Inferior parietal cortex (tissue), 1 donor: ENCODE measurements around the gene CCDC74A.
"Not testable (repeated sequence)": the region's sequence is repeated elsewhere in the genome, so short reads cannot be mapped to it uniquely, and the experiment has no call there.

Source experiments
- DNase-seq: peaks from one replicate; pipeline ENCODE4 v3.0.0-alpha.2; 2016; ENCODE audit errors: extremely low spot score

CCDC74A gene

DNA sequence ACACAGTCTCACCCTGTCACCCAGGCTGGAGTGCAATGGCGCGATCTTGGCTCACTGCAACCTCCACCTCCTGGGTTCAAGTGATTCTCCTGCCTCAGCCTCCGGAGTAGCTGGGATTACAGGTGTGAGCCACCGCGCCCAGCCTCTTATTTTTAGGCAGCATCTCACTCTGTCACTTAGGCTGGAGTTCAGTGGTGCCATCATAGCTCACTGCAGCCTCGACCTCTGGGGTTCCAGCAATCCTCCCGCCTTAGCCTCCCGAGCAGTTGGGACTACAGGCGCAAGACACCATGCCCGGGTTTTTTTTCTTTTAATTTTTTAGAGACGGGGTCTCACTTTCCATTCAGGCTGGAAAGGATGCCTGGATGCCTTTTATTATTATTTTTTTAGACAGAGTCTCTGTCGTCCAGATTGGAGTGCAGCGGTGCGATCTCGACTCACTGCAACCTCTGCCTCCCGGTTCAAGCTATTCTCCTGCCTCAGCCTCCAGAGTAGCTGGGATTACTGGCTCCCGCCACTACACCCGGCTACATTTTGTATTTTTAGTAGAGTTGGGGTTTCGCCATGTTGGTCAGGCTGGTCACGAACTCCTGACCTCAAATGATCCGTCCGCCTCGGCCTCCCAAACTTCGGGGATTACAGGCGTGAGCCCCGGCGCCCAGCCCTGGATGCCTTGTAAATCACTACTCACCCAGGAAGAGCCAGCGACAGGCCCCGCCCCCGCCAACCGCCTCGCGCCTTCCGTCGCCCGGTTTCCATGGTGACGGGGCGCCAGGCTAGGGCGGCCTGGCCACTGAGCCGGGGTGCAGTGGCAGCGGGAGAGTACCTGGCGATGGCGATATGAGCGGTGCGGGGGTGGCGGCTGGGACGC, at the start of gene CCDC74A:
CCDC74A (plus strand) TSS at position 758 of the 871 bp plus-strand sequence; CDS start at position 841, 83 bp downstream.
- peak; percentile 29 for DNase-seq

- DNase-seq = not testable (repeated sequence)
Measured at GRCh38 chr2:131478074-131478849, 49.4 kb upstream of the CCDC74A start.

DNA sequence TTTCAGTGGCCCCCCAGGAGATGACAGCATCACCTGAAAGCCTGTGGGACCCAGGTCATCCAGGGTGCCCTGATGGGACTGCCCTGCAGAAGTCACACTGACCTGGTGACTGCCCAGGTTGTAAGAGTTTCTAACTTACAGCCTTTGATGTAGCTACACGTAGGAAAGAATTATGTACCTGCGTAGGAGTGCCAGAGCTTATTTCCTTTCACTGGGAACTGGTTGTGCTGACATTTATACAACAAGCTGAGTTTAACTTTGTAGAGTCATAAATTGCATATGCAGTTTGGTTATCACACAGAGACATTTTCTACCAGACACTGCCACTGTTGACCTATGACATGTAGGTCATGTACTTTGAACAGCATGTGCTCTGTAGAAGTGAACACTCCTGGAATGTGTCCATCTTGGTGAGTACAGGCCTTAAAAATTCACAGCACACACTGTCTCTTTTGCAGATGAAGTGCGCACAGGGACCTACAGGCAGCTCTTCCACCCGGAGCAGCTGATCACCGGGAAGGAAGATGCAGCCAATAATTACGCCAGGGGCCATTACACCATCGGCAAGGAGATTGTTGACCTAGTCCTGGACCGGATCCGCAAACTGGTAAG, 48.7 kb upstream of the CCDC74A start:
- not testable (repeated sequence) for DNase-seq

DNA sequence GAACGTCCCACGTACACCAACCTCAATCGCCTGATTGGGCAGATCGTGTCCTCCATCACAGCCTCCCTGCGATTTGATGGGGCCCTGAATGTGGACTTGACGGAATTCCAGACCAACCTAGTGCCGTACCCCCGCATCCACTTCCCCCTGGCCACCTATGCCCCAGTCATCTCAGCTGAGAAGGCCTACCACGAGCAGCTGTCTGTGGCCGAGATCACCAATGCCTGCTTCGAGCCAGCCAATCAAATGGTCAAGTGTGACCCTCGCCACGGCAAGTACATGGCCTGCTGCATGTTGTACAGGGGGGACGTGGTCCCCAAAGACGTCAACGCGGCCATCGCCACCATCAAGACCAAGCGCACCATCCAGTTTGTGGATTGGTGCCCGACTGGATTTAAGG, 47.3 kb upstream of the CCDC74A start:
- not testable (repeated sequence) for DNase-seq

GRCh38 chr2:131482506-131483155, 45.1 kb upstream of the CCDC74A start:
- DNase-seq = not testable (repeated sequence)

DNA sequence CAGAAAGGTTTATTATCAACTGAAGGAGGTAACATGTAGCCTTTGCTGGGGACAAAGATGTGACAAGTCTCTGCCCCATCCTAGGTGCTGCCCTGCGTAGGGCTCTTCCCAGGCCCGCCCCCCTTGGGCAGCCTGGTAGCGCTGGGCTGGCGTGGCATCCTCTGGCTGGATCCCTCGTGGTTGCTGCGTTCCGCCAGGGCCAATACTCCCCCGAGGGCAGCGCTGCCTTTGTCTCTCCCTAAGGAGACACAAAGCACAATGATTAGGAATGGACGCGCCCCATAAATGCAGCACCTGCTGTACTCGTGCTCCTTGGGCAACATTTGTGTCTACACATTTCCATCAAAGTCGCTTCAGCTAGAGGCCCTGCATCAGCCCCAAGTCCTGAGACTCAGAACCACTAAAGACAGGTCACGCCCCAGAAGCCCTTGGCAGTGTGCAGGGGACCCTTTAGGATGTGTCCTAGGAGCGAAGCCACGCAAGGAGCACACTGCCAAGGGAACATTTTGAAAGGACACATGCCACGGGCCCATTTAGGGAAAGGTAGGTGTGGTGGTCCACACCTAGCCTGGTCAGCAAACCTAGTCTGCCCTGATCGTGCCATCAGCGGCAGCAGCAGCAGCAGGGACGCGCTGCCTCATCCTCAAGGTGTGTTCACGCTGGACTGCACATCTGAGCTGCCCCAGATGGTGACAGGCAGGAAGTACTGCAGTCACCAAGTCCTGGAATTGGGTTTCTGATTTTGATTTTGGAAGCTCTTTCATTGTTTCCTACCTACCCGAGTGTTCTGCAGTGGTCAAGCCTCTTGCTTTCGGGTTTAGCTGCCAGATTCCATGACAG, 43.5 kb upstream of the CCDC74A start:
- not testable (repeated sequence) for DNase-seq

DNA sequence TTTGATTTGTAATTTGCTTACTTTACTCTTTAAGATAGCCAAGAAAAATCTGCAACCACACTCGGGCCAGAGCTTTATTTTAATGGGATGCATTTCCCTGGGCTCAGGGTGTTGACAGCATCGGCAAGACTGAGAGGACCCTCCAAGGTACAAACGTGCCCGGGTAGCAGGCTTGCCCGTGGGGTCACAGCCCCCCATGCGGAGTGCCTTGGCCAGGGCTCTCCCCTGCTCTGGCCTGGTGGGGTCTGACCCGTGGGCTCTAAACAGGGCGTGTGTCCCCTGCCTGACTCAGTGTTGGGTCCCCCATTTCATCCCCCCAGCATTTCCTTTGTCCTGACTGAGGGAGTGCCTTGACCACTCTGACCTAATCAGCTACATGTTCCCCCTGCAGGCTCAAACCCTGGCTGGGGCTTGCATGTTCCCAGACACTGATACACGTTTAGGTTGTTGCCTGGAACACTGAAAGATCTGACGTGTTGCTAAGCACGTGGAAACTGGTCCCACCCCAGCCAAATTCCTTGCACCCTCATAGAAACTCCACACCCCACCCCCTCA, 42.7 kb upstream of the CCDC74A start:
- DNase-seq = not testable (repeated sequence)

GRCh38 chr2:131486201-131486902, 41.3 kb upstream of the CCDC74A start:
- DNase-seq = not testable (repeated sequence)

DNA sequence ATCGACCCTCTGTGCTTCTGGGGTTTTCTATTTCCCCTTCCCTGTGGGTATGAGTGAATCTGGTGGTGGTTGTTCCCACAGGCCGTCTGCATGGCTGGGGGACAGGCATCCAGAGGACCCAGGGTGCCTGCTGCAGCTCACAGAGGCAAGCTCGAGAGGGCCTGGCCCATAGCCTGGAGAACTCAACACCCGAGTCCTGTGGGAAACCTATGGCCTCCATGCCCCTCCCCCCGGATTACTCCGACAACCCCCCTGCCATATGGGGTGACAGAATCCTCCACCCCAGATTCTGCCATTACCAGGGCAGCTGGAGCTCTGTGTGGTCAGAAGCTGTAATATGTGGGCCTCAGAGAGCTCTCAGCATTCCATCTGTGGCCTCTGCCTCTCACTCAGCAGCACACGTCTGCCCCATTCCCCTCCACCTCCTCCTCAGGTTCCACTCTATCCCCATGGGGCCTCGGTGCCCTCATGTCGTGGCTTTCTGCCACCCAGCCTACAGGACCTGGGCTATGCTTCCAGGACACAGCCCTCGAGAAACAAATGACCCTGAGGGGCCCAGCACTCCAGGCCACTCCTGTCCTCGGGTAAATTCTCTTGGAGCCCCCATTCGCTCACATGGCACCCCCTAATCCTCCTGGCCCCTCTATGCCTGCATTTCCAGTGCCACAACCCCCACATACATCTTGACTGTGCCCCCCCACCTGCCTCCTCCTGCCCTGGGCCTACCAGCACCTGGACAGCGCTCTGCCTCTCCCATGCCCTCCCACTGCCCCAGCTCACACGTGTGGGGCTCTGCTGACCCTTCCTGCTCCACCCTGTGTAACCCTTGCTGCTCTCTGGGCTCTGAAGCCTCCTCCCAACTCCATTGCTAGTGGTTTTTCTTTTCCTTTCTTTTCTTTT, 39.1 kb upstream of the CCDC74A start:
- no peak for DNase-seq

GRCh38 chr2:131490616-131491468, 36.8 kb upstream of the CCDC74A start:
- not testable (repeated sequence) for DNase-seq

GRCh38 chr2:131491469-131491836, 36.2 kb upstream of the CCDC74A start:
- DNase-seq = not testable (repeated sequence)

DNA sequence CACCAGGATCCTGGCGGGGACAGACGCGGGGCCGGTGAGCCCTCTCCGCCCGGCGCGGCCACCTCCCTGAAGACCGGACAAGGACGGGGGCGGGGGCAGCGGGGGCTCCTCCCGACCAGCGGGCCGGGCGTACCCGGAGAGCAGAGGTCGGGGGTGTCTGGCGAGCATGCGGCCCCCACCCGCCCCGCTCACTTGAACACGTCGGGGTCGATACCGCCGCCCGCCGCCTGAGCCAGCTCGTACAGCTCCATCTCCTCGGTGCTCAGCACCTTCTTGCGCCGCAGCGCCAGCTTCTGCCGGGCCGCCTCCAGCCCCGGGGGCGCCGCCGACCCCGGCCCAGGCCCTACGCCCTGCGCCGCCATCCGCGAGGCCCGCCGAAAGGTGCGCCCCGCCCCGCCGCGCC, 35.7 kb upstream of the CCDC74A start, which contains the start of gene MZT2A:
MZT2A (minus strand) TSS at position 383 of the 403 bp plus-strand sequence; CDS start at position 362, 21 bp downstream.
- DNase-seq = not testable (repeated sequence)

GRCh38 chr2:131492418-131493198, 35.1 kb upstream of the CCDC74A start:
- DNase-seq = peak; percentile 92

DNA sequence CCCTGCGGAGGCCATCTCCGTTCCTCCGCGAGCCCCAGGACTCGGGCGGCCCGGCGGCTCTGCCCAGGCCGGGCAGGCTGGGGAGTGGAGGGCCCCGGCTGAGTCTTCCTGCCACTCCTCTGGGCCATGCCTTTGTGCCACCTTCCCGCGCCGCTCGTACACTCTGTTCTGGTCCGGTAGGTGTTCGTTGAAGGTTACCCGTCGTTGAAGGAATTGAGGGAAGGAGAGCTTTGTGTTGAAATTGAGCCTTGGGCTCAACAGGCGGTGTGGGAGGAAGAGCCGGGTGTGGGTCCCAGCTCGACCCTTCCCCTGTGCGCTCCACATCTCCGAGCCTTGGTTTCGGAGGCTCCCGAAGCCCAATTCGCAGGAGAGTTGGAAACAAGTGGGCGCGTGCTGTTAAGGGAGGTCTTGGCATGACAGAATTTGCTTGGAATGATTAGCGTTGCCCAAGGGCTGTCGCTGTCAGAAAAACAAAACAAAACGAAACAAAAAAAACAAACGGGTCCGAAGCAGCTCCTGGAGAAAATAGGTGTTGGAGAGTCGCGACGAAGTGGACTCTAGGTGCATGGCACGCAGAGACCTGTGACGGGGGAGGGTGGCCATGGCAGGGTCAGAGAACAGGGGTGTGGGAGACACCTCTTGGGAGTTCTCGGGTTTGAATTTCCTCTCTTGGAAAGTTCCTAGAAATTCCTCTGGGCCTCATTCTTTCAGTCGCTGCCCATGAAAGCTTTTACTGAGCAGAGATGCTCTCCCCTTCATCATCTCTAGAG, 34.3 kb upstream of the CCDC74A start:
- DNase-seq = no peak

- DNase-seq = not testable (repeated sequence)
Measured at GRCh38 chr2:131495506-131495905, 32.2 kb upstream of the CCDC74A start.
